GF-D8 (cell line): ENCODE results near the gene AHNAK.
"Not testable (repeated sequence)": the region's sequence is repeated elsewhere in the genome, so short reads cannot be mapped to it uniquely, and the experiment has no call there.

ENCODE experiments used
- DNase-seq: peaks from one replicate; lab custom pipeline; 2025; lab: John Stamatoyannopoulos, UW

AHNAK gene

DNA sequence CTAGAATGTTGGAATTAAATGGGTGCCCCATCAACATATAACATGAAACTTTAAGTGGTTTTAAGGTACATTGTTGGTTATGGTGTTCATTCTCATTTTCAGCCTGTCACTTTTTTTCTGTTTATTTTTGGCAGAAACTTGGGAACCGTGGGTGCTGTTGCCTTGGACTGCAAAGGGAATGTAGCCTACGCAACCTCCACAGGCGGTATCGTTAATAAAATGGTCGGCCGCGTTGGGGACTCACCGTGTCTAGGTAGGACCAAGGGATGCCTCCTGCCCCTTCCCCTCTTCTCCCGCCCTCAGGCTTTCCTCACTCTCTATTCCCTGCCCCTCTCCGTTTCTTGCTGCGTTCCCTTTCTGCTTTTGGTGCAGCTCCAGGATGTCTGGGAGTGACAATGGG lies 157.6 kb downstream of the AHNAK start:
- DNase-seq = no peak

- no peak for DNase-seq
Measured at GRCh38 chr11:62387381-62387780, 159.2 kb downstream of the AHNAK start.

DNA sequence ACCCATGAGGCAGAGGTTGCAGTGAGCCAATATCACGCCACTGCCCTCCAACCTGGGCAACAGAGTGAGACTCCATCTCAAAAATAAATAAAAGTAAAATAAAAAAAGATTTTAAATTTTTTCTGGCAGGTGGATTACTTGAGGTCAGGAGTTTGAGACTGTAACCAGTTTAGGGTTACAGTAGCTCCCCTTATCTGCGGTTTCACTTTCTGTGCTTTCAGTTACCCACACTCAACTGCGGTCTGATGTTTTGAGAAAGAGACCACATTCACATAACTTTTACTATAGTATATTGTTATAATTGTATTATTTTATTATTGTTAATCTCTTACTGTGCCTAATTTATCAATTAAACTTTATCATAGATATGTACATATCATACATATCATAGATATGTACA lies 160.5 kb downstream of the AHNAK start:
- DNase-seq = not testable (repeated sequence)

- no peak for DNase-seq
Measured at GRCh38 chr11:62383822-62384221, 162.8 kb downstream of the AHNAK start.
